ENCODE results near the gene LILRA6. TPM values are rescaled to one million over a fixed set of nuclear protein-coding genes. Genes with fewer than 3 reads are reported as not detected.

LILRA6 gene
- total and polyA plus RNA-seq, 2 of the 13 experiments (the other 11 are each of a cell fraction or from before 2014, with no cell fraction given): not detected

GRCh38 chr19:54209811-54210494 lies 32.6 kb downstream of the LILRA6 start:
- in situ Hi-C loops (cut with HindIII; ENCODE audit: extremely low pct_ligation_motif_present, low pct_unique_long_range_greater_than_20kb): no loop called here
- H3K4me3 ChIP-seq (replicated peaks in 1 of 3; ENCODE audit: insufficient read depth in 1 of 3, low read depth in 2 of 3, low read length in 3 of 3): peak overlapping the region; percentile 11 to 55 (median 15); a peak in 4 of 6 replicates
- TF ChIP-seq, protein P1, sequence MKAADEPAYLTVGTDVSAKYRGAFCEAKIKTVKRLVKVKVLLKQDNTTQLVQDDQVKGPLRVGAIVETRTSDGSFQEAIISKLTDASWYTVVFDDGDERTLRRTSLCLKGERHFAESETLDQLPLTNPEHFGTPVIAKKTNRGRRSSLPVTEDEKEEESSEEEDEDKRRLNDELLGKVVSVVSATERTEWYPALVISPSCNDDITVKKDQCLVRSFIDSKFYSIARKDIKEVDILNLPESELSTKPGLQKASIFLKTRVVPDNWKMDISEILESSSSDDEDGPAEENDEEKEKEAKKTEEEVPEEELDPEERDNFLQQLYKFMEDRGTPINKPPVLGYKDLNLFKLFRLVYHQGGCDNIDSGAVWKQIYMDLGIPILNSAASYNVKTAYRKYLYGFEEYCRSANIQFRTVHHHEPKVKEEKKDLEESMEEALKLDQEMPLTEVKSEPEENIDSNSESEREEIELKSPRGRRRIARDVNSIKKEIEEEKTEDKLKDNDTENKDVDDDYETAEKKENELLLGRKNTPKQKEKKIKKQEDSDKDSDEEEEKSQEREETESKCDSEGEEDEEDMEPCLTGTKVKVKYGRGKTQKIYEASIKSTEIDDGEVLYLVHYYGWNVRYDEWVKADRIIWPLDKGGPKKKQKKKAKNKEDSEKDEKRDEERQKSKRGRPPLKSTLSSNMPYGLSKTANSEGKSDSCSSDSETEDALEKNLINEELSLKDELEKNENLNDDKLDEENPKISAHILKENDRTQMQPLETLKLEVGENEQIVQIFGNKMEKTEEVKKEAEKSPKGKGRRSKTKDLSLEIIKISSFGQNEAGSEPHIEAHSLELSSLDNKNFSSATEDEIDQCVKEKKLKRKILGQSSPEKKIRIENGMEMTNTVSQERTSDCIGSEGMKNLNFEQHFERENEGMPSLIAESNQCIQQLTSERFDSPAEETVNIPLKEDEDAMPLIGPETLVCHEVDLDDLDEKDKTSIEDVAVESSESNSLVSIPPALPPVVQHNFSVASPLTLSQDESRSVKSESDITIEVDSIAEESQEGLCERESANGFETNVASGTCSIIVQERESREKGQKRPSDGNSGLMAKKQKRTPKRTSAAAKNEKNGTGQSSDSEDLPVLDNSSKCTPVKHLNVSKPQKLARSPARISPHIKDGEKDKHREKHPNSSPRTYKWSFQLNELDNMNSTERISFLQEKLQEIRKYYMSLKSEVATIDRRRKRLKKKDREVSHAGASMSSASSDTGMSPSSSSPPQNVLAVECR (CRISPR knock-in tag; IDR thresholded peaks at IDR 0.05; ENCODE audit: borderline replicate concordance): peak; percentile 70; the same call in 1 of the 2 replicates
- TF ChIP-seq, protein P2, sequence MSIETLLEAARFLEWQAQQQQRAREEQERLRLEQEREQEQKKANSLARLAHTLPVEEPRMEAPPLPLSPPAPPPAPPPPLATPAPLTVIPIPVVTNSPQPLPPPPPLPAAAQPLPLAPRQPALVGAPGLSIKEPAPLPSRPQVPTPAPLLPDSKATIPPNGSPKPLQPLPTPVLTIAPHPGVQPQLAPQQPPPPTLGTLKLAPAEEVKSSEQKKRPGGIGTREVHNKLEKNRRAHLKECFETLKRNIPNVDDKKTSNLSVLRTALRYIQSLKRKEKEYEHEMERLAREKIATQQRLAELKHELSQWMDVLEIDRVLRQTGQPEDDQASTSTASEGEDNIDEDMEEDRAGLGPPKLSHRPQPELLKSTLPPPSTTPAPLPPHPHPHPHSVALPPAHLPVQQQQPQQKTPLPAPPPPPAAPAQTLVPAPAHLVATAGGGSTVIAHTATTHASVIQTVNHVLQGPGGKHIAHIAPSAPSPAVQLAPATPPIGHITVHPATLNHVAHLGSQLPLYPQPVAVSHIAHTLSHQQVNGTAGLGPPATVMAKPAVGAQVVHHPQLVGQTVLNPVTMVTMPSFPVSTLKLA (IDR thresholded peaks at IDR 0.05): peak; percentile 43; the same call in 1 of the 2 replicates
- TF ChIP-seq, protein P3, sequence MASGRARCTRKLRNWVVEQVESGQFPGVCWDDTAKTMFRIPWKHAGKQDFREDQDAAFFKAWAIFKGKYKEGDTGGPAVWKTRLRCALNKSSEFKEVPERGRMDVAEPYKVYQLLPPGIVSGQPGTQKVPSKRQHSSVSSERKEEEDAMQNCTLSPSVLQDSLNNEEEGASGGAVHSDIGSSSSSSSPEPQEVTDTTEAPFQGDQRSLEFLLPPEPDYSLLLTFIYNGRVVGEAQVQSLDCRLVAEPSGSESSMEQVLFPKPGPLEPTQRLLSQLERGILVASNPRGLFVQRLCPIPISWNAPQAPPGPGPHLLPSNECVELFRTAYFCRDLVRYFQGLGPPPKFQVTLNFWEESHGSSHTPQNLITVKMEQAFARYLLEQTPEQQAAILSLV (CRISPR knock-in tag; IDR thresholded peaks at IDR 0.05; ENCODE audit: borderline replicate concordance): 0 out of 2 replicates have a peak, but pooled peaks have one; percentile 16
- TF ChIP-seq EP300 (IDR thresholded peaks at IDR 0.05; ENCODE audit: low read depth in 2 of 2, low read length in 2 of 2) (peak; percentile 9 to 80; a peak in 3 of 4 replicates), EP300 (CRISPR knock-in tag; IDR thresholded peaks at IDR 0.05; ENCODE audit: borderline replicate concordance) (peak; percentile 71; the same call in 1 of the 2 replicates), TBL1XR1 (IDR thresholded peaks at IDR 0.05; ENCODE audit: borderline replicate concordance, low read length, partially characterized antibody) (peak; percentile 24), SOX6 (IDR thresholded peaks at IDR 0.05) (no peak), SOX6 (CRISPR knock-in tag; IDR thresholded peaks at IDR 0.05) (peak; percentile 72; the same call in 1 of the 2 replicates), SIX4 (CRISPR knock-in tag; IDR thresholded peaks at IDR 0.05) (peak; percentile 77; the same call in 1 of the 2 replicates), RFXANK (CRISPR knock-in tag; IDR thresholded peaks at IDR 0.05) (peak; percentile 35; the same call in 1 of the 2 replicates), THAP11 (CRISPR knock-in tag; IDR thresholded peaks at IDR 0.05) (peak; percentile 59; the same call in 1 of the 2 replicates), BHLHE40 (IDR thresholded peaks at IDR 0.05; ENCODE audit: low read length) (peak; percentile 45; the same call in 1 of the 2 replicates), POLR2AphosphoS2 (IDR thresholded peaks at IDR 0.05; ENCODE audit: low read depth, low read length) (no peak), SIN3A (IDR thresholded peaks at IDR 0.05; ENCODE audit: borderline replicate concordance, low read depth, low read length) (peak; percentile 68; the same call in 1 of the 2 replicates)
- TF ChIP-seq, protein P4, sequence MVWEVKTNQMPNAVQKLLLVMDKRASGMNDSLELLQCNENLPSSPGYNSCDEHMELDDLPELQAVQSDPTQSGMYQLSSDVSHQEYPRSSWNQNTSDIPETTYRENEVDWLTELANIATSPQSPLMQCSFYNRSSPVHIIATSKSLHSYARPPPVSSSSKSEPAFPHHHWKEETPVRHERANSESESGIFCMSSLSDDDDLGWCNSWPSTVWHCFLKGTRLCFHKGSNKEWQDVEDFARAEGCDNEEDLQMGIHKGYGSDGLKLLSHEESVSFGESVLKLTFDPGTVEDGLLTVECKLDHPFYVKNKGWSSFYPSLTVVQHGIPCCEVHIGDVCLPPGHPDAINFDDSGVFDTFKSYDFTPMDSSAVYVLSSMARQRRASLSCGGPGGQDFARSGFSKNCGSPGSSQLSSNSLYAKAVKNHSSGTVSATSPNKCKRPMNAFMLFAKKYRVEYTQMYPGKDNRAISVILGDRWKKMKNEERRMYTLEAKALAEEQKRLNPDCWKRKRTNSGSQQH (CRISPR knock-in tag; IDR thresholded peaks at IDR 0.05; ENCODE audit: low read depth): 0 out of 2 replicates have a peak, but pooled peaks have one; percentile 50

More at GRCh38 chr19:54209811-54210494, 32.6 kb downstream of the LILRA6 start:
- H4K20me1 ChIP-seq (ENCODE audit: insufficient read depth, low read length): peaks cover 42% of the 10 kb centered on the region
- H3K9me3 ChIP-seq (ENCODE audit: low read length): no peaks in the 10 kb centered on the region
- WGBS (ENCODE audit: low lambda C conversion rate): under 1% methylated on average over 10 of the region's 10 CpGs
- peaks cover 19 to 31% of the 10 kb centered on the region in 2 experiments for H3K36me3 ChIP-seq (replicated peaks in 1 of 2; ENCODE audit: control insufficient read depth in 1 of 2, insufficient read depth in 2 of 2, low read length in 2 of 2)
- ChIA-PET CTCF (ENCODE audit: low intra/inter-chr PET ratio, low total read pairs) (interaction anchor here (0.9 kb wide), 1 partner anchor 22 kb away, joined by 3 read pairs; no protein-coding TSS in a partner anchor), POLR2A (interaction anchor here (2.1 to 4.9 kb wide), 4 partner anchors 12 to 73 kb away, joined by 8 to 114 read pairs (median 48); partner anchors contain the start of genes CNOT3, LENG1, MBOAT7 and RPS9)
- intact Hi-C loops (cut with micrococcal nuclease; ENCODE audit: unreplicated experiment): loop anchor here (2.0 kb wide), 2 partner anchors 19 to 21 kb away; partner anchors contain the start of gene TSEN34
- ATAC-seq (peak; percentile 73), DNase-seq (ENCODE audit: low spot score) (peak; percentile 98), FAIRE-seq (peak; percentile 100)
- H3K27ac ChIP-seq (ENCODE audit: extremely low read length, insufficient read depth, low read length): peak overlapping the region; percentile 80
- H3K9ac ChIP-seq (ENCODE audit: insufficient read depth, low read depth, low read length): peak overlapping the region; percentile 57
- H2AFZ ChIP-seq (ENCODE audit: low read length): no peak overlapping the region
- peak overlapping the region; percentile 83 for H3K4me2 ChIP-seq (ENCODE audit: low read depth, low read length)
- BruUV-seq (replicated peaks): no TSS peak
- peaks cover 12% of the 10 kb centered on the region for H3K79me2 ChIP-seq (ENCODE audit: insufficient read depth, low read length)
- no peaks in the 10 kb centered on the region for H3K27me3 ChIP-seq (ENCODE audit: control insufficient read depth in 1 of 2, insufficient read depth in 2 of 2, low read length in 2 of 2)
- peaks cover 68% of the 10 kb centered on the region for H3K4me1 ChIP-seq (ENCODE audit: insufficient read depth, low read length)

Data from HepG2 (cell line).